HG02852 (cell line): ENCODE data around the gene MROH2B.

Experiments
- ATAC-seq: cut with Tn5 transposase; IDR thresholded peaks from one replicate; pipeline ENCODE4 v1.9.1; 2021; ENCODE audit warnings: mild to moderate bottlenecking, moderate library complexity; ENCODE audit not compliant: unreplicated experiment

MROH2B gene

GRCh38 chr5:41071242-41071641, at the start of gene MROH2B:
Gene MROH2B (minus strand): TSS chr5:41071342. CDS start chr5:41070852, 490 bp downstream.
- no peak for ATAC-seq

- no peak for ATAC-seq
Measured at GRCh38 chr5:41120600-41120999, 49.5 kb upstream of the MROH2B start.

- no peak for ATAC-seq
Measured at GRCh38 chr5:41118177-41118576, 47.0 kb upstream of the MROH2B start.

GRCh38 chr5:41115281-41115680, 44.1 kb upstream of the MROH2B start:
- ATAC-seq, result no peak

- ATAC-seq, result no peak
Measured at GRCh38 chr5:41112486-41113455, 41.6 kb upstream of the MROH2B start.

GRCh38 chr5:41109186-41109585, 38.0 kb upstream of the MROH2B start:
- no peak for ATAC-seq

- no peak for ATAC-seq
Measured at GRCh38 chr5:41102341-41102740, 31.2 kb upstream of the MROH2B start.

- ATAC-seq, result no peak
Measured at GRCh38 chr5:41097642-41098041, 26.5 kb upstream of the MROH2B start.

GRCh38 chr5:41095324-41096101, 24.4 kb upstream of the MROH2B start:
- no peak for ATAC-seq

- no peak for ATAC-seq
Measured at GRCh38 chr5:41094871-41095270, 23.7 kb upstream of the MROH2B start.

- ATAC-seq, result no peak
Measured at GRCh38 chr5:41093803-41094202, 22.7 kb upstream of the MROH2B start.

- no peak for ATAC-seq
Measured at GRCh38 chr5:41087461-41087860, 16.3 kb upstream of the MROH2B start.

GRCh38 chr5:41083306-41083705, 12.2 kb upstream of the MROH2B start:
- no peak for ATAC-seq

- no peak for ATAC-seq
Measured at GRCh38 chr5:41071975-41072374, 833 bp upstream of the MROH2B start.

- no peak for ATAC-seq
Measured at GRCh38 chr5:41067714-41068568, 3.2 kb downstream of the MROH2B start.

- ATAC-seq, result no peak
Measured at GRCh38 chr5:41065691-41066335, 5.3 kb downstream of the MROH2B start.

- ATAC-seq, result no peak
Measured at GRCh38 chr5:41057940-41058339, 13.2 kb downstream of the MROH2B start.

- ATAC-seq, result no peak
Measured at GRCh38 chr5:41057231-41057630, 13.9 kb downstream of the MROH2B start.

GRCh38 chr5:41048986-41049385, 22.2 kb downstream of the MROH2B start:
- no peak for ATAC-seq

- no peak for ATAC-seq
Measured at GRCh38 chr5:41043109-41043747, 27.9 kb downstream of the MROH2B start.
